Testis (tissue), 3 donors: ENCODE measurements around the gene MEGF8. TPM values are rescaled to one million over a fixed set of nuclear protein-coding genes. Genes with fewer than 3 reads are reported as not detected.

Source experiments
- DNase-seq: peaks from one replicate; pipeline ENCODE4 v3.0.0-alpha.2; 2019
- H3K27ac ChIP-seq, 2 donors: fragments of 200-600 bp; sonication (generic); one replicate each; pipeline ENCODE4 v1.5.1; 2019
- H3K27me3 ChIP-seq: fragments of 200-600 bp; sonication (generic); one replicate; pipeline ENCODE4 v1.5.1; 2019
- H3K36me3 ChIP-seq: fragments of 200-600 bp; sonication (generic); one replicate; pipeline ENCODE4 v1.5.1; 2017; ENCODE audit warnings: low read depth; ENCODE audit errors: missing control alignments
- H3K4me1 ChIP-seq: fragments of 200-600 bp; sonication (generic); one replicate; pipeline ENCODE4 v1.5.1; 2019
- H3K4me3 ChIP-seq, 2 donors: fragments of 200-600 bp; sonication (generic); one replicate each; pipeline ENCODE4 v1.5.1; 2017 to 2019
- H3K9me3 ChIP-seq: fragments of 200-600 bp; sonication (generic); one replicate; pipeline ENCODE4 v1.5.1; 2017
- CTCF ChIP-seq, 3 experiments: fragments of 450-650 bp in 2 of 3; fragments of 200-600 bp in 1 of 3; sonication (generic) in 1 of 3; IDR thresholded peaks; one replicate each; pipeline ENCODE4 v1.5.1; 2016 to 2019; ENCODE audit warnings: antibody characterized with exemption in 3 of 3, mild to moderate bottlenecking in 2 of 3, moderate library complexity in 1 of 3
- POLR2A ChIP-seq: fragments of 450-650 bp; IDR thresholded peaks from one replicate; pipeline ENCODE4 v1.6.1; 2017; ENCODE audit warnings: antibody characterized with exemption, mild to moderate bottlenecking, moderate library complexity
- WGBS, 2 donors: methylation state at CpG; one replicate each; pipeline ENCODE4 v1.1.5; 2018; 5-methylcytosine and 5-hydroxymethylcytosine counted together
- intact Hi-C: fragments of 100-400 bp; cut with DNase I; formaldehyde crosslinking; loops from one replicate; pipeline ENCODE4 v1.15.1; 2023; ENCODE audit warnings: low total_unique reads
- microRNA-seq, 2 donors: library from miRNA; unstranded; fragments of <30 nt; microRNA quantifications; one replicate each; pipeline ENCODE4, GENCODE V29; 2016; ENCODE audit warnings: borderline number of aligned reads in 2 of 2, borderline replicate concordance in 1 of 2
- polyA plus RNA-seq: library from polyadenylated mRNA; stranded (reverse); fragments of 350-450 nt; fragmentation: Illumina TruSeq; extraction: RNeasy Lipid Tissue Mini Kit (QIAGEN cat#74804); gene quantifications from one replicate; pipeline ENCODE4 v1.2.3, GENCODE V29; 2014; ENCODE audit warnings: low read depth, low replicate concordance; ENCODE audit not compliant: insufficient read depth
- small RNA-seq, 2 donors: library from RNA; depleted of rRNA; stranded (forward); fragments of <200 nt; gene quantifications; one replicate each; pipeline ENCODE3, GENCODE V24; 2016
- total RNA-seq, 2 donors: library from RNA; depleted of rRNA; stranded (reverse); fragments of >200 nt; gene quantifications; one replicate each; pipeline ENCODE4 v1.2.3, GENCODE V29; 2016

Gene MEGF8
- total and polyA plus RNA-seq, 3 donors from 2014 or later = 18.8 to 27.3 (median 26.9) TPM

GRCh38 chr19:42423462-42424344, 98.3 kb downstream of the MEGF8 start:
- Histone ChIP-seq H3K27ac (peak overlapping the region; percentile 57 to 76), H3K9me3 (no peaks in the 10 kb centered on the region), H3K36me3 (no peaks in the 10 kb centered on the region), H3K4me1 (peaks cover 17% of the 10 kb centered on the region), H3K27me3 (no peaks in the 10 kb centered on the region), H3K4me3 (peak overlapping the region; percentile 63 to 69)
- 2 to 3% methylated on average over 25 to 65 of the region's 65 CpGs for WGBS, 2 donors
- intact Hi-C loops = no loop called here
- TF ChIP-seq CTCF (IDR thresholded peaks at IDR 0.05) = no peak
- TF ChIP-seq POLR2A = no peak
- DNase-seq = peak; percentile 94

DNA sequence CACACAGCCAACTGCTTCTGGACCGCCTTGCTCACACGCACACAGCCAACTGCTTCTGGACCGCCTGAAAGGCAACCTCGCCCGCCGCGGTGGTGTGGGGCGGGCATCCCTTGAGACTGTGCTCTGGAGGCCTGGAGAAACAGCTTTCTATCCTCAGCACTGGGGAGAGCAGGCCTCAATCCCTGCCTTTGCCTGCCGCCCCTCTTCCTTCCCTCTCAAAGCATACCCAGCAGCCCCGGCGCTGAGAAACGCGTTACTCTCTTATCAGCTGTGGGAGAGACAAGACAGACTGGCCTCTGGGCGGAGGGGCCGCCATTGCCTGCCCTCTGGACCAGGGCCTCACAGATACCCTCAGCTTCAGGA, 98.9 kb downstream of the MEGF8 start:
- intact Hi-C loops = no loop called here
- peak overlapping the region; percentile 63 to 69 for H3K4me3 ChIP-seq
- WGBS, 2 donors = 26 to 28% methylated on average over 7 to 15 of the region's 15 CpGs

DNA sequence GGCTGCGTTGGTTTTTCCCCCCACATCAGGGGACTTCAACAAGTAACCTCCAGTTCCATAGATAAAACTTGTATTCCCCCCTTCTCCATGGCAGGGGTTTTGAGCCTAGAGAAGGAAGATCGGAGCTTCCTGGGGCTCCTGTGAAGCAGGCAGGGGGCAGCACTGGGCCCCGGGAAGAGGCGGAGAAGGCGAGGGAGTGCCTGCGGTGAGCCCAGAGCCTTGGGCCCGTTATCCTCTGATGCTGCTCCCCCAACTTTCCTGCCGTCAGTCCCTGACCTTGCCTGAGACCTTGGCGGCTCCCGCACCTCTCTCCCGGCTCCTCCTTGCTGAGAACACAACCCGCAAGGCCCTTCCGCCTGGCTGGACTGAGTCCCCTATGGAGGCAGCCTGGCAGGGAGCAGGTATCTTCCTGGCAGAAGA, 99.3 kb downstream of the MEGF8 start:
- Histone ChIP-seq H3K36me3 (no peaks in the 10 kb centered on the region), H3K27ac (peak overlapping the region; percentile 35 to 76), H3K4me3 (peak overlapping the region; percentile 63 to 69), H3K4me1 (peaks cover 17% of the 10 kb centered on the region), H3K27me3 (no peaks in the 10 kb centered on the region), H3K9me3 (no peaks in the 10 kb centered on the region)
- peak; percentile 56 for DNase-seq
- TF ChIP-seq POLR2A = no peak
- TF ChIP-seq CTCF (IDR thresholded peaks at IDR 0.05) = peak in 1 of 3 experiments; percentile 18
- intact Hi-C loops = no loop called here
- 14 to 16% methylated on average over 6 to 13 of the region's 13 CpGs for WGBS, 2 donors

More for the DNA sequence above, 98.9 kb downstream of the MEGF8 start:
- Histone ChIP-seq H3K36me3 (no peaks in the 10 kb centered on the region), H3K27me3 (no peaks in the 10 kb centered on the region), H3K9me3 (no peaks in the 10 kb centered on the region), H3K27ac (peak overlapping the region; percentile 35 to 76), H3K4me1 (peaks cover 17% of the 10 kb centered on the region)
- DNase-seq = peak; percentile 54
- no peak for TF ChIP-seq POLR2A

GRCh38 chr19:42426643-42427042, 101.2 kb downstream of the MEGF8 start:
- TF ChIP-seq POLR2A (no peak), CTCF (IDR thresholded peaks at IDR 0.05) (no peak)
- no peak overlapping the region for H3K4me3 ChIP-seq
- intact Hi-C loops = no loop called here
- H3K9me3 ChIP-seq = no peaks in the 10 kb centered on the region
- DNase-seq = no peak
- H3K27me3 ChIP-seq = no peaks in the 10 kb centered on the region
- H3K4me1 ChIP-seq = peaks cover 17% of the 10 kb centered on the region
- 90 to 92% methylated on average over 2 to 3 of the region's 3 CpGs for WGBS, 2 donors
- H3K36me3 ChIP-seq = no peaks in the 10 kb centered on the region
- H3K27ac ChIP-seq = no peak overlapping the region

DNA sequence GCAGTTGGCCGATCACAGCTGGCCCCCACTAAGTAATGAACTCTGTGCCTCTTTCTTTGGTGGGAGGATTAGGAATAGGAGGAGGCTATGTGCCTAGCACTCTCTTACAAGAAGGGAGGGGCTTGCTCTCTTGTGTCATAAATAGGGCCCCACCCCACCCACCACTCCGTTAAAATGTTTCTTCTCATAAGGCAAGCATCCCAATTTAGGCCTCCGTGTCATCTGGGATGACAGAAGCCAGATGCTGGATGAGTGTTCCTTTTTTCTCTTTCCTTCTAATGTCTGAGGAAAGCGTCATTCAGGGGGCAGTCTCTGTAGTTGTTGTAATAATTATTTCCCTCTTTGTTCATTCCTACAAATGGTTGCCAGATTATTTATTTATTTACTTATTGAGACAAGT, 101.9 kb downstream of the MEGF8 start, which contains the start of gene LIPE:
Gene LIPE (minus strand): TSS at position 76 of the 400 bp plus-strand sequence. CDS start 239 bp downstream, outside the sequence.
- DNase-seq = no peak
- Histone ChIP-seq H3K4me3 (no peak within 1 kb of the TSS), H3K27me3 (no peaks in the 10 kb centered on the region), H3K27ac (no peak within 1 kb of the TSS), H3K9me3 (no peaks in the 10 kb centered on the region), H3K36me3 (no peaks in the 10 kb centered on the region), H3K4me1 (peaks cover 10% of the 10 kb centered on the region)
- intact Hi-C loops = no loop called here
- TF ChIP-seq CTCF (IDR thresholded peaks at IDR 0.05) = no peak
- no peak for TF ChIP-seq POLR2A
- WGBS, 2 donors = 70 to 72% methylated on average over 3 to 4 of the region's 4 CpGs

Small RNA genes lying within 50 kb of the gene (microRNA-seq; reads per million reads assigned to microRNA genes)
- 0 reads per million in 2 donors for gene MIR8077

Small RNA genes lying within 50 kb of the gene (small RNA-seq; reads per million reads assigned to genes)
- 0 reads per million in 2 donors for gene MIR8077

Other genes starting within 250 kb of the MEGF8 start
- gene ZNF574, start 249.5 kb upstream of the MEGF8 start, total RNA-seq = 10 to 100 TPM; 63.2 to 64.8 TPM
- gene ZNF574, start 249.5 kb upstream of the MEGF8 start, polyA plus RNA-seq = 47.4 TPM
- gene POU2F2, start 193.2 kb upstream of the MEGF8 start, total RNA-seq = 10 to 100 TPM in 1 of 2 donors, 1 to 10 TPM in 1; 9.4 to 20.6 TPM
- 13.2 TPM for gene POU2F2, start 193.2 kb upstream of the MEGF8 start, polyA plus RNA-seq
- gene DEDD2, start 108.0 kb upstream of the MEGF8 start, total RNA-seq = 10 to 100 TPM; 54.4 to 80.0 TPM
- gene DEDD2, start 108.0 kb upstream of the MEGF8 start, polyA plus RNA-seq = 40.7 TPM
- gene ZNF526, start 105.3 kb upstream of the MEGF8 start, total RNA-seq = 10 to 100 TPM; 10.1 to 12.2 TPM
- gene ZNF526, start 105.3 kb upstream of the MEGF8 start, polyA plus RNA-seq = 10.1 TPM
- gene GSK3A, start 83.0 kb upstream of the MEGF8 start, total RNA-seq = 10 to 100 TPM; 54.3 to 64.3 TPM
- 98.1 TPM for gene GSK3A, start 83.0 kb upstream of the MEGF8 start, polyA plus RNA-seq
- 100 to 1,000 TPM in 1 of 2 donors, 10 to 100 TPM in 1; 85.4 to 120 TPM for gene ERF, start 70.5 kb upstream of the MEGF8 start, total RNA-seq
- gene ERF, start 70.5 kb upstream of the MEGF8 start, polyA plus RNA-seq = 59.6 TPM
- 100 to 1,000 TPM; 163 to 181 TPM for gene CIC, start 56.4 kb upstream of the MEGF8 start, total RNA-seq
- 95.6 TPM for gene CIC, start 56.4 kb upstream of the MEGF8 start, polyA plus RNA-seq
- gene PRR19, start 23.5 kb upstream of the MEGF8 start, total RNA-seq = 10 to 100 TPM; 16.8 to 18.3 TPM
- gene PRR19, start 23.5 kb upstream of the MEGF8 start, polyA plus RNA-seq = 37.4 TPM
- 10 to 100 TPM; 50.7 to 66.7 TPM for gene PAFAH1B3, start 23.0 kb upstream of the MEGF8 start, total RNA-seq
- gene PAFAH1B3, start 23.0 kb upstream of the MEGF8 start, polyA plus RNA-seq = 45.1 TPM
- gene TMEM145, start 12.3 kb upstream of the MEGF8 start, total RNA-seq = 10 to 100 TPM in 1 of 2 donors, 1 to 10 TPM in 1; 7.2 to 12.3 TPM
- gene TMEM145, start 12.3 kb upstream of the MEGF8 start, polyA plus RNA-seq = 6.9 TPM
- 1 to 10 TPM; 1.9 to 5.0 TPM for gene CNFN, start 64.7 kb downstream of the MEGF8 start, total RNA-seq
- gene CNFN, start 64.7 kb downstream of the MEGF8 start, polyA plus RNA-seq = 2.2 TPM
- gene LIPE, start 101.8 kb downstream of the MEGF8 start, total RNA-seq = 10 to 100 TPM; 49.2 to 73.5 TPM
- 131 TPM for gene LIPE, start 101.8 kb downstream of the MEGF8 start, polyA plus RNA-seq
- gene CXCL17, start 117.3 kb downstream of the MEGF8 start, total RNA-seq = not detected
- not detected for gene CXCL17, start 117.3 kb downstream of the MEGF8 start, polyA plus RNA-seq
- gene CEACAM1, start 202.8 kb downstream of the MEGF8 start, total RNA-seq = 10 to 100 TPM; 12.7 to 13.7 TPM
- 6.8 TPM for gene CEACAM1, start 202.8 kb downstream of the MEGF8 start, polyA plus RNA-seq